G401 (cell line): ENCODE data around the gene TLE4. TPM values are rescaled to one million over a fixed set of nuclear protein-coding genes. Genes with fewer than 3 reads are reported as not detected.
A peak's percentile ranks its signal among the peaks of the same experiment; 100 is the strongest.

Experiments used
- DNase-seq: peaks from one replicate; pipeline ENCODE4 v3.0.0-alpha.2; 2015; ENCODE audit warnings: low spot score
- in situ Hi-C: cut with HindIII; loops from 2 replicates; pipeline ENCODE4 v1.10.0; 2016; ENCODE audit warnings: low sequenced_read_pairs, mixed read lengths
- total RNA-seq: library from RNA; depleted of rRNA; stranded (reverse); fragments of >200 nt; shearing (Covaris generic); gene quantifications from 2 replicates; pipeline ENCODE4 v1.2.3, GENCODE V29; 2014

Gene TLE4
- total RNA-seq, 1 experiment from 2014 or later: 78.6 TPM

DNA sequence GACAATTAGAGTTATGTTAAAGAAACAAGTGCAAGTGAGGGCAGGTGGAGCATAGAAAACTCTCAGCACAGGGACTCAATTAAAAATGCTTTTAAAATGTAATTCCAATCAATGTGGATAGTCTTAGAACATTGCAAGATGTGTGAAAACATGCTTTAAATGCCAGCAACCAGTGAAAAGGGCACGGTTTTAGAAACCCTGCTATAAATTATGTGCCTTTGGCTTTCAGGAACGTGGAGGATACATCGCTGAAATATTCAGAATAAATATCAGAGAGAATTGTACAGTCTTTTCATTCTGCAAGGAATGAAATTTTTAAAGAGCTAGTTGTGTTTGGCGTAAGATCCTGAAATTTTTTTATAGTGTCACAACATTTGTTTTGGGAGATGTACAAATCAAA, 101.1 kb downstream of the TLE4 start:
- in situ Hi-C loops: no loop called here
- no peak for DNase-seq

DNA sequence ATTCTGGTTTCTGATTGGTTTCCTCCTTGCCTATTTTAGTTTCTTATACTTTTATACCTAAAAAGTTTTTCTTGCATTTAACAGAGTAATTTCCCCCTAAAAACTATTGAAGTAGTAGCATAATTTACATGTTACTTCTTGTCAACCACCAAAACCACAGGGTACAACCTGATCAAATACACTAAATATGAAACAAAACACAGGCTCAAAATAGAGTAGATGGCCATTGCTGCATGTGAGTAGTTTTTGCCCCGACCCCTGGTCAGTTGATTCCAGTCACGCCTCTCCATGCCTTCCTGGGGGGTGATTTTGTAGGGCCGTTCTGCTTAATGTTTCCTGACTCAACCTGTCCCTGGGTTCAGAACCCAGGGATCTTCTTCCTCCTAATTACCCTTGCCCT, 101.8 kb downstream of the TLE4 start:
- DNase-seq: no peak
- in situ Hi-C loops: no loop called here

DNA sequence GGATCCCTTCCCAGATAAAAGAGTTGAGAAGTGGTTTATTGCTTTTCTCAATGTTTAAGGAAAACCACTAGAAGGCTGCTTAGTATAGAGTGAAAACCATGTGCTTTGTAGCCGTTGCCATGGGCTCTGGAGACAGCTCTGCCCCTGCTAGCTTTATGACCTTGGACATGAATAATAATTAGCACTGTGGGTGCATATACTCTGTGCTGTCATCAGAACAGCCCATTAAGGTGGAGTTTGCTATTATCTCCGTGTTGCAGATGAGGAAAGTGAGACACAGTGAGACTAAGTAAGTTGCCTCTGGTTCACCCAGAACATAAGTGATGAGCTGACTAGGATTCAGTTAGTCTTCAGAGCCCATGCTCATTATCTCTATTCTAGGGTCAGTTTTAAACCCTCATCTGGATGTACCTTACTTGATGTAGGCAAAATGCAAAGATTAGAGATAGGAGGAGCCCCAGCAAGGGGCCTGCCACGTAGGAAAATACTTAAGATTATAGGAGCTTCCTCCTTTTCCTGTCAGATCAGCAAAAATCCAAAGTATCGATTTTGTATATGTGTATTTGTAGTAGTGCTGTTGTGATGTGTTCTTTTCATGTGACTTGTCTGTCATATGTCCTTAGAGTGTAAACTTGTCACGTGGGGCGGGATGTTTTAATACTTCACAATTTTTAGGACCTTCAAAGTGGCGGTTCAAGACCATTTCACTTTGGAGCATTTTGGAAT, 102.5 kb downstream of the TLE4 start:
- DNase-seq: no peak
- in situ Hi-C loops: no loop called here

DNA sequence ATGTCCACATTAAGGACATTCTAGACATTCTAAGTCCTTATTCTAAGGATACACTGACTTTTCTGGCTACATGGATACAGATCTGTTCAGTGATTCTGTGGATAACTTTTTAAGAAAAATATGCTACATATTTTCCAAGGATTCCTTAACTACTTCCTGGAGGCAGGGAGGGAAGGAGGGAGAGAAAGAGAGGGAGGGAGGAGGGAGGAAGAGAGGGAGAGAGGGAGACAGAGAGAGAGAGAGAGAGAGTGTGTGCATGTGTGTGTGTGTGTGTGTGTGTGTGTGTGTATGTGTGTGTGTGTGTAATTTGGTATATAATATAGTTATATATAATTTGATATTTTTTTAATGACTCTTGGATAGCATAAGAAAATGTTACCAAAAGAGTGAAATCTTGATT, 109.8 kb downstream of the TLE4 start:
- in situ Hi-C loops: no loop called here
- DNase-seq: no peak

DNA sequence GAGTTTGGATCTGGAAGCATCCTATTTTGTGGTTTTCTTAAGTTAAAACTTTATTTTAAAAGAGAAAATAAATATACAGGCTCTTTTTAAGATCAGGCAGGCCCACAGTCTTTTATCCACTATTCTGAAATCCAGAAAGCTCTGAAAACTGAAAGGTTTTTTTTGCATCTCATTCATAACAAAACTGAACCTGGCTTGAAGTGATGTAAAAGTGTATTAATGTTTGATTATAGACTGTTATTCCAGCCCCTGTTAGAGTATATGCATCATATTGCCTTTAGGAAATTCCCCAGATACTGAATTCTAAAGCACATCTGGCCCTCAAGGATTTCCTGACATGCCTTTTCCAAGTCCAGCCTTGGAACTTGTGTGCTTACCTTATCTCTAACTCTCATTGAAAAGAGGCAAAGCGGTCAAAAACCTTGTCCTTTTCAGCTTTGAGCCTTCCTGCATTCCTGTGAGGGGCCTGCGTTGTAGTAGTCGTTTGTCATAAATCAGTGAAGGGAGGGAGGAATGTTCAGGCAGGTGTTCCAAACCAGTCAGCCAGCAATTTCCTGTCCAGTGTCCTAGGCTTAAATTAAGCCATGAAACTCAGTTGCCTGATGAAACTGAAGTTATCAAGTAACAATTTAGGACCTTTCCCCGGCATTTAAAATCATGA, 110.4 kb downstream of the TLE4 start:
- in situ Hi-C loops: no loop called here

DNA sequence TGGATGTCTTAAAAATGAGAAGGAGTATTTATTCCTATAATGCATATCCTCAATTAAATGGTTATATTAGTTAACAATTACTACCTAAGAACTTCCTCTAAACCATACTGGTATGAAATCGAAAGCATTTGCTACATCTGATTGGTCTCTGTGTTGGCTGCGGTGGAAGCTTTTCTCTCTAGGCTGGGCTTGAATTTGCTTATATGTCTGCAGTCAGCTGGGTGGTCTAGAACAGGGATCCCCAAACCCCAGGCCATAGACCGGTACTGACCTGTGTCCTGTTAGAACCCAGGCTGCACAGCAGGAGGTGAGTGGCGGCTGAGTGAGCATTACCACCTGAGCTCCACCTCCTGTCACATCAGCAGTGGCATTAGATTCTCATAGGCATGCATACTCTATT, 112.3 kb downstream of the TLE4 start:
- no peak for DNase-seq
- in situ Hi-C loops: no loop called here

More for the DNA sequence above, 110.4 kb downstream of the TLE4 start:
- no peak for DNase-seq

DNA sequence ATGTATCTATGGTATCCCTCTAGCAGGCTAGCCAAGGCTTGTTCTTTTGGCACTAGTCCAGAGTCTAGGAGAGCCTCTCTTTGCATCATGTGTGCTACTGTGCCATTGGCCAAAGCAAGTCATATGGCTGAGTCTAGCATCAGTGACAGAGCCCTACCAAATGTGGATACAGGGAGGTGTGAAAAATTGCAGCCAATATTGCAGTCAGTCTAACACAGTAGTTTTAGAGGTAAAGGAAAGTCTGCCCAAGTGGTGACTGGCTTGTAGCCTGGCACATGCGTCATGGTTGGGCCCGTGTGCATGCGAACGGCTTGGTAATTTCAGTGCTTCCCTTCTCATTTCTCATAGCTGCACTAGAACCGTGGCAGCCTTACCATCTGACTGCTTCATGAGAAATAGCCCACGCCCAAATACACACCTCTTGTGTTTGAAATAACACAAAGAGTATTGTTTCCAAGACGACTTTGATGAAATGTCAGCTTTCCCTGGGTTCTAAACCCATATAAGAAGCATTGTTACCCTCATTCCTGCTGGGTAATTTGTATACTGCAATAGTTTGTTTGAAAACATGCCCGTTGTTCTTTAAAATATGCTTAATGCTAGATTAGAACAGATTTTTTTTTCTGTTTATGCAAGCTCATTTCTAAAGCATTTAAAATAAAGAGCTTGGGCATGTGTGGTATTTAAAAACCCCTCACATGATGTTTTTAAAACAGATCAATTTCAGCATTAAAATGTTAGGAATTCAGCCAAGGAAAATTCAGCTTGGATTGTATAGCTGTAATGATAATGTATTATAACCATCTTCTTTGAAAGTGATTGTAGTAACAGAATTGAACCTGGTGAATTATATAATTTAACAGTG, 113.2 kb downstream of the TLE4 start:
- DNase-seq: no peak
- in situ Hi-C loops: no loop called here

DNA sequence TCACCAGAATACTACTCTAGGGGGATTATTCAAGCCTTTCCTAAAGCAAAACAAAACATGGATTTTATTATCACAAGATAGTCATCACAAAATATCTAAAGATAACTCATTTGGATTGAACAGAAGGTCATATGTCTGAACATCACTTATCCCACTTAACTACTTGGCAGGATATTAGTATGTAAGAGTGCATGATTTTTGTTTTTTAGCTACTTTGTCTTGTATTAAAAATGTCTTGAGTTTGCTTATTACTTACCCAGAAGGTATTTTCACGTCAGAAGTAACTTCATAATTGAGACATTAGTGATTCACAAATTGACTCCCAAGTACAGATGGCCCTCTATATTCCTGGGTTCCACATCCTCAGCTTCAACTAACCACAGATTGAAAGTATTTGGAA, 113.8 kb downstream of the TLE4 start:
- in situ Hi-C loops: no loop called here

DNA sequence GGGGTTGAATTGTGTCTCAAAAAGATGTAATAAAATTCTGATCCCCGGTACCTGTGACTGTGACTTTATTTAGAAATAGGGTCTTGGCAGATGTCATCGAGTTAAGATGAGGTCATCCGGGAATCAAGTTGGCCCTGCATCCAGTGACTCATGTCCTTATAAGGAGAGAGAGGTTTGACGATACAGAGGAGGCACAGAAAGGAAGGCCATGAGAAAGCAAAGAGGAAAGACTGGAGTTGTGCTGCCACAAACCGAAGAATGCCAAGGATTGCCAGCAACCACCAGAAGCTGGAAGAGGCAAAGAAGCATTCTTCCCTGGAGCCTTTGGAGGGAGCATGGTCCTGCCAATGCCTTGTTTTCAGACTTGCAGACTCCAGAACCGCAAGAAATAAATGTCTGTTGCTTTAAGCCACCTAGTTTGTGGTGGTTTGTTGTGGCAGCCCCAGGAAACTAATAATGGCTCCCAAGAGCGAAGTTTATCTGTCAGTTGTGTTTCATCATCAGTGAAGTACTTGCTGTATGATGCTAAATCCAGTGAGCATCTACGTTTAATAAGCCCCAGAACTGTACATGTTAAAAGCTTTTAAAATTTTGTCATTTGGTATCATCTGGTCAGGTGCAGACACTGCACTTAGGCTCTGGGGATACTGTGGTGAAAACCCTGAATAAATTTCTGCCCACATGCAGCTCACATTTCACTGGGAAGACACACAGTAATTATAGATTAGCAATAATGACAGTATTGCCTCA, 114.8 kb downstream of the TLE4 start:
- in situ Hi-C loops: no loop called here
- DNase-seq: no peak

More for the DNA sequence above, 113.8 kb downstream of the TLE4 start:
- no peak for DNase-seq

DNA sequence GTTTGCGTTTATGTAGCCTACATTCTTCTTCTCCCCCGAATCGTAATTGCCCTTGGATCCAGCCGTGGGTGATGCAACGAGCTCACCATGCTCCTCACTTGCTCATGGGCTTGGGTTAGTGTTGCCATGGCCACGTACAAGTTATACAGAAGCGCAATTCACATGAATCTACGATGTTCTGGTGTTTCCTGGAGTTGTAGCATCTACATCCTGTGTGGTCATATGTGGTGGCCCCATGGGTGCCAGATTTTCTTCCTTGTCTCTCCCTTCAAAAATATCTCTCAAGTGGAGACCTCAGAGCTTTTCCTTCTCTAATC, 115.3 kb downstream of the TLE4 start:
- DNase-seq: no peak
- in situ Hi-C loops: no loop called here

DNA sequence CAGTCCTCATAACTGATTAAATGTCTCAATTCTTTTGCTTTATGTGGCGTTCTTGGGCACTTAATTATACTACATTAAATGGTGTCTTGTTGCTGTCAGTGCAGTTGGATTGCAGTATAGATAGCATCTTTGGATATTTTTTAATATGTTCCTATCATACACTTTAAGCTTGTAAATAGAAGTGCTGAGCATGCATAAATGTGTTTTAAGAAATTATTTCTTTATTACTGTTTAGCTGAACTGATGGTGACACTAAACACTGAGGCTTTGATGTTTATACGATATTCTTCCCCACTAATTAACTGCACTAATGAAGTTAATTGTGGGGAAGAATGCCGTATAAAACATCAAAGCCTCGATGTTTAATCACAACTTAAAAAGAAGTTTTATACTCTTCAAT, 116.6 kb downstream of the TLE4 start:
- DNase-seq: no peak
- in situ Hi-C loops: no loop called here

DNA sequence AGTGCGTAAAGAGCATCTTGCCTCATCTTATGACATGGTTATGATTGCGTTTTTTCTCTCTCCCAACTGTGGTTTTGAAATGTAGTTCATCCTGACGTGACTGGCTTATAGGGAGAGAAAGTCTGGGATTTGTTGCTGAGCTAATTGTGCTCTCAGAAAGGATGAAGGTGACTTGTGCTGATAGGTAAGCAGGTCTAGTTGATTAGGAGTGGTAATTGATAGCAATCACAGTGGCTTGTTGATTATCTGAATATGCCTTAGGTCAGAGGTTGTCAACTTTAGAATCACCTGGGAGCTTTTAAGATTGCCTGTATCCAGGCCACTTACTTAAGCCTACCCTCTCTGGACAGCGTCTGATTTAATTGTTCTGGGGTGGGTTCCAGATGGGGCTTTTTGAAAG, 117.8 kb downstream of the TLE4 start:
- in situ Hi-C loops: no loop called here

DNA sequence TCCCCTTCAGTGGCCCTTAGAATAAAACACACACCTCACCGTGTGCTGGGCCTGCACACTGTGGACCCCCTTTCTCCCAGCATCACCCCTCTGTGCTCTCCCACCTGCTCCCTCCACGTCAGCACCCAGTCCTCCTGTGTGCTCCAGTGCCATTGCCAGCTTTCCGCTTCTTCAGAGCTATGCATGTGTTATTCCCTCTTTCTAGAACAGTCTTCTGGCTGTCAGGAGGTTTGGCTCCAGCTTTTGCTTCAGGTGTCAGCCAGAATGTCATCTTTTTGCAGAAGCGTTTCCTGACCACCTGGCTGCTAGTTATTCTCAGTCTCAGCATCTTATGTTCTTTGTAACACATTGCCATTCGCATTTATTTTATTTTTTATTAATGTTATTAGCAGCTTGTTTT, 119.7 kb downstream of the TLE4 start:
- in situ Hi-C loops: no loop called here
- DNase-seq: peak; percentile 91

More for the DNA sequence above, 117.8 kb downstream of the TLE4 start:
- DNase-seq: no peak

DNA sequence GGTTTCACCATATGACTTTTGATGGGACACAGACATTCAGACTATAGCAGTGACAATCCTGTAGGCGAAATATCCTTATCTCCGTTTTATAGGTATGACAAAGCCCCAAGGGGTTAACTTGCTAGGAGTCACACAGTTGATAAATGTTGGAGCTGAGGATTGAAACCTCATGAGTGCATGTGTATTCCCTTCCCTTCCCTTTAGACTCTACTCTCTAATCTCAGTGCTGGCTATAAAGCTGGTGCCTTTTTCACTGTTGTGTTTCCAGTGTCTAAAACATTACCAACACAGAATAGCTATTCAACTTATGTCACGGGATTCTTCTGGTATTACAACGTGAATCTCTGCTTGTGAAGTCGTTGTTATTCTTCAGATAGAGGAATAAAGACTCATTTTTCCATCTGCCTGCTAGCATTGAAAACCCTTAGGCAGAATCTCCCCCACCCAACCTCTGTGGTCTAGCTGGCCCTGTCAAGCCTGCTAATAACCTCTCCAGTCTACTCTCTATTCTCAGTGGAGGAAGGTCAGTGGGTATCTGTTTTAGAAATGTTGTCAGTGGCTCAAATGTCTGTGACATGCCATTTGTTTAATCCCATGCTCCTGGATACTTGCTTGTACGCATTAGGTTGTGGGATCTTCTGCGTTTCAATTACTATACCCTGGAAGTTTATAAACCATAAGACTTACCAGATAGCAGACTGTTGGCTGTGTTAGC, 121.2 kb downstream of the TLE4 start:
- no peak for DNase-seq
- in situ Hi-C loops: no loop called here

DNA sequence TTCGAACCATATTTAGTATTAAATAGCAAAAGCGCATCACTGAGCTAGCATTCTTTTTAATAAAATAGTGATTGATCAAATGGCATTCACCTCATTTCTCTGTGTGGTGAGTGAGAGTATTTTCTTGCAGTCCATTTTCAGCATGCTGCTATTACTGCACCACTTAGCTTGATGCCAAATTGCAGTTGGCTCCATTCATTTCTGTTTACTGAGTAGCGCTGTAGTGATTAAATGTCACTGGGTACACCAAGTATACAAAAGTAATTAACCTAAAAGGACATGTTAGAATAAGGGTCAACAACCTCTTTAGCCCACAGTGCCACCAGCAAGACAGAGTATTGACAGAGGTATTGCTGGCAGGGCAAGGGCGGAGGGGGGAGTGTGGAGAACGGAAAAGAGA, 122.0 kb downstream of the TLE4 start:
- DNase-seq: peak; percentile 56
- in situ Hi-C loops: no loop called here

DNA sequence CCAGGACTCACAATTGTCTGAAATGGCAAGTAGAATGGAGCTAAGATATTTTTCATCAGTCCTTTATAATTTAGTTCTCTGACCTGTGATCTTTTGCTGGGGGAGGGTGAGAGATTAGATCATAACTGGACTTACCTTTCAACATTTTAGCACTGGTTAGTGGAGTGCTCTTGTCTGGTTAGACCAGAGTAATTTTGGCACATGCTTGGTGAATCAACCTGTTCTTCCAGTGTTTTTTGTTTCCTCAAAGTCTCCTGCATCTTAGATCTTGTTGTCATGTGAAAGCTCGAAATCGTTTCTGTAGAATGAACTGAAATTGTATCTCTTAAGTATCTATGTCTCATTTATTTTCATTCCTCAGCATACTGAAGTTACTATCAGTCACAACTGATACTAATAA, 122.4 kb downstream of the TLE4 start:
- in situ Hi-C loops: no loop called here
- DNase-seq: no peak

DNA sequence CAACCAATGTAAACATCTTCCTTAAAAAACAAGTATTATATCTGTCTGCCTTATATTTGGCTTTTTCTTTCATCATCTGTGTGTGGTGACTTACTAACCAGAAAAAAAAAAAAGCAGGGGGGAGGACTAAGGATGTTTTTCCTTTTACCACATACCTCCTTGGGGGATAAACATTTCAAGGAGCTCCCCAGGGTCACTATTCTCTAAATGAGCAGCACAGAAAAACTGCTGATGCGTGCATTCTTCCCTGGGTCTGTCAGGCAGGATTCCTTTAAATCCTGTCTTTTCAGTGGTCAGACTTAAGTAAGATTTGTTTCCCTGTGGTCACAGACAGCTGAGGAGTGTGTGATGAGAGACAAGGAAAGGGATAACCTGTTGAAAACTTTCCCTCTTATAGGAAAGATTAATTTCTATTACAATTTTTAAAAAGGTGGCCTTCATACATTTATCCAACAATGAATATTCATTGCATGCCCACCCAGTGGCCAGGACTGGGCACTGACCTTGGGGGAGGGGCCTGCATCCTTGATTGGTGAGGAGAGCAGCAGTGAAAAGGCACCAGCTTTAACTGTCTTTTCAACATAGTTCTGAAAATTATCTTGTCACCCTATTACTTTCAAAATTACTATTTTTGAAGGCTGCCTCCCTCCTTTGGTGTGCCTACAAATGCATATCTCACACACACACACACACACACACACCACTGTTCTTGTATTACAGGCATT, 123.1 kb downstream of the TLE4 start:
- in situ Hi-C loops: no loop called here
- no peak for DNase-seq

DNA sequence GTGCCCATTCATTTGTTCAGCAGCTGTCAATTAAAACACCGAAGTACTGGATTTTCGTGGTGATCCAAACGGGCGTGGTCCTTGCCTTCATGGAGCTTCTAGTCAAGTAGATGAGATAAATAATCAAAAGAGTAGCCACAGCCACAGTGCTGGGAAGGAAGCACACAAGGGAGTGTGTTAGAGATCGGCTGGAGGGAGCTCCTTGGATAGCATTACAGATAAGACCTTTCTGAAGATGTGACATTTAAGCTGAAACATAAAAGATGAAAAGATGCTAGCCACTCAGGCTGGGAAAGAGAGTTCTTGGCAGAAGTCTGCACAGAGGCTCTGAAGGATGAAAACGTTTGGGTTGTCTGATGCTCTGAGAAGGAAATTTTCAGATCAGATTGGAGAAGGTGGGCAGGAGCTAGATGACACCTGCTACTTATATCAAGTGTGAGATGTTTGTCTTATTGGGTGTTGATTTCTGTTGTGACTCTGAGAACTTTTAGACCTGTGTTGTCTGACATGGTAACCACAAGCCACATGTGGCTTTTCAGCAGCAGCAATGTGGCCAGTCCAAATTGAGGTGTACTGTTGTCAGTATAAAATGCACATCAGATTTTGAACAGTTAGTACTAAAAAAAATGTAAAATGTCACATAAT, 123.9 kb downstream of the TLE4 start:
- in situ Hi-C loops: no loop called here
- no peak for DNase-seq
